Measurements from ENCODE around the gene NFATC4. TPM values are rescaled to one million over a fixed set of nuclear protein-coding genes. Genes with fewer than 3 reads are reported as not detected.

The NFATC4 gene
- 44.3 and 47.8 TPM in 2 replicates for total RNA-seq
- long read RNA-seq, partial matches to known transcripts, result 0 of 1 reads
- long read RNA-seq, other reads (novel, unspliced or antisense), result 1 of 1 reads

GRCh38 chr14:24367514-24368211 is at the start of gene NFATC4:
TSS of gene NFATC4 (plus strand) at chr14:24368184. CDS start at chr14:24368341, 157 bp downstream.
- peak; percentile 57 for DNase-seq (ENCODE audit: low read depth, low spot score)
- Mint-ChIP-seq H3K27me3 (ENCODE audit: low read depth) (peaks cover 28% of the 10 kb centered on the region), H3K4me1 (peaks cover 27% of the 10 kb centered on the region), H3K4me3 (peak within 1 kb of the TSS; percentile 93), H3K27ac (ENCODE audit: unreplicated experiment) (peak within 1 kb of the TSS; percentile 97), H3K9me3 (no peaks in the 10 kb centered on the region), H3K36me3 (ENCODE audit: low read depth) (no peaks in the 10 kb centered on the region)
- no peak for TF ChIP-seq CTCF (conservative IDR thresholded peaks at IDR 0.05)

GRCh38 chr14:24321212-24321975 is 46.6 kb upstream of the NFATC4 start:
- Mint-ChIP-seq H3K27me3 (ENCODE audit: low read depth) (peaks cover 39% of the 10 kb centered on the region), H3K4me3 (no peak overlapping the region), H3K9me3 (no peaks in the 10 kb centered on the region), H3K27ac (ENCODE audit: unreplicated experiment) (no peak overlapping the region), H3K4me1 (peaks cover 3% of the 10 kb centered on the region), H3K36me3 (ENCODE audit: low read depth) (no peaks in the 10 kb centered on the region)
- TF ChIP-seq CTCF (conservative IDR thresholded peaks at IDR 0.05), result no peak
- DNase-seq (ENCODE audit: low read depth, low spot score), result no peak

GRCh38 chr14:24322672-24323071 is 45.3 kb upstream of the NFATC4 start:
- TF ChIP-seq CTCF (conservative IDR thresholded peaks at IDR 0.05), result no peak
- H3K4me3 Mint-ChIP-seq, result no peak overlapping the region
- H3K36me3 Mint-ChIP-seq (ENCODE audit: low read depth), result no peaks in the 10 kb centered on the region
- no peaks in the 10 kb centered on the region for H3K9me3 Mint-ChIP-seq
- no peak overlapping the region for H3K27ac Mint-ChIP-seq (ENCODE audit: unreplicated experiment)
- H3K27me3 Mint-ChIP-seq (ENCODE audit: low read depth), result peaks cover 33% of the 10 kb centered on the region
- no peak for DNase-seq (ENCODE audit: low read depth, low spot score)
- peaks cover 3% of the 10 kb centered on the region for H3K4me1 Mint-ChIP-seq

- peaks cover 26% of the 10 kb centered on the region for H3K27me3 Mint-ChIP-seq (ENCODE audit: low read depth)
- no peaks in the 10 kb centered on the region for H3K36me3 Mint-ChIP-seq (ENCODE audit: low read depth)
- no peak for DNase-seq (ENCODE audit: low read depth, low spot score)
- H3K4me1 Mint-ChIP-seq, result peaks cover 3% of the 10 kb centered on the region
- no peak for TF ChIP-seq CTCF (conservative IDR thresholded peaks at IDR 0.05)
- H3K9me3 Mint-ChIP-seq, result no peaks in the 10 kb centered on the region
- H3K27ac Mint-ChIP-seq (ENCODE audit: unreplicated experiment), result no peak overlapping the region
- no peak overlapping the region for H3K4me3 Mint-ChIP-seq
These were observed 44.6 kb upstream of the NFATC4 start for GRCh38 chr14:24323341-24323740.

GRCh38 chr14:24324024-24324423 is 44.0 kb upstream of the NFATC4 start:
- Mint-ChIP-seq H3K27me3 (ENCODE audit: low read depth) (peaks cover 20% of the 10 kb centered on the region), H3K4me1 (peaks cover 3% of the 10 kb centered on the region), H3K27ac (ENCODE audit: unreplicated experiment) (no peak overlapping the region), H3K4me3 (no peak overlapping the region), H3K9me3 (no peaks in the 10 kb centered on the region), H3K36me3 (ENCODE audit: low read depth) (no peaks in the 10 kb centered on the region)
- no peak for TF ChIP-seq CTCF (conservative IDR thresholded peaks at IDR 0.05)
- DNase-seq (ENCODE audit: low read depth, low spot score), result no peak

Measured in neural crest cell (in vitro differentiated cells).